ENCODE measurements around the gene TFRC. TPM values are rescaled to one million over a fixed set of nuclear protein-coding genes. Genes with fewer than 3 reads are reported as not detected.
"Not testable (repeated sequence)": the region's sequence is repeated elsewhere in the genome, so short reads cannot be mapped to it uniquely, and the experiment has no call there.

Gene TFRC
- total RNA-seq, 1 donor from 2014 or later, result 725 TPM

- H3K4me3 Mint-ChIP-seq; DNase-seq; intact Hi-C loops (cut with micrococcal nuclease); H3K27me3 Mint-ChIP-seq; H3K9me3 Mint-ChIP-seq; H3K27ac Mint-ChIP-seq: not testable (repeated sequence)
- peaks cover 80% of the 10 kb centered on the region for H3K36me3 Mint-ChIP-seq (ENCODE audit: low read depth)
- H3K4me1 Mint-ChIP-seq, result peaks cover 28% of the 10 kb centered on the region
Observed at GRCh38 chr3:196068812-196069211, 13.1 kb downstream of the TFRC start.

DNA sequence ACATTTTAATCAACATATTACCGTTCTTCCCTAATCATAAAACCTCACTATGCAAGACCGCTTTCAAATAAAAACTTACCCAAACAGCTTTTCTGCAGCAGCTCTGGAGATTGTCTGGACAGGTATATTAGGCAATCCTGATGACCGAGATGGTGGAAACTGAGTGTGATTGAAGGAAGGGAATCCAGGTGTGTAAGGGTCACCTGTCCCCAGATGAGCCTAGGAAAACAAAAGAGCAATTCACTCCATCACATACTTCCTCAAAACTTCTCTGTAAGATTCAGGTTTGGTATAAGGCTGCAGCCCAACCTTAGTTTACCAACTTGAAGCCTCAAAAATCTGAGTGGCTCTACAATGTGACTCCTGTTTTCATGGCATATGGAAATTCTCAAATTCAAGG is 14.5 kb downstream of the TFRC start:
- no peaks in the 10 kb centered on the region for H3K27me3 Mint-ChIP-seq
- H3K9me3 Mint-ChIP-seq, result no peaks in the 10 kb centered on the region
- peaks cover 83% of the 10 kb centered on the region for H3K36me3 Mint-ChIP-seq (ENCODE audit: low read depth)
- H3K4me3 Mint-ChIP-seq, result no peak overlapping the region
- H3K27ac Mint-ChIP-seq, result no peak overlapping the region
- no peak for DNase-seq
- H3K4me1 Mint-ChIP-seq, result peaks cover 26% of the 10 kb centered on the region
- intact Hi-C loops (cut with micrococcal nuclease), result no loop called here

DNA sequence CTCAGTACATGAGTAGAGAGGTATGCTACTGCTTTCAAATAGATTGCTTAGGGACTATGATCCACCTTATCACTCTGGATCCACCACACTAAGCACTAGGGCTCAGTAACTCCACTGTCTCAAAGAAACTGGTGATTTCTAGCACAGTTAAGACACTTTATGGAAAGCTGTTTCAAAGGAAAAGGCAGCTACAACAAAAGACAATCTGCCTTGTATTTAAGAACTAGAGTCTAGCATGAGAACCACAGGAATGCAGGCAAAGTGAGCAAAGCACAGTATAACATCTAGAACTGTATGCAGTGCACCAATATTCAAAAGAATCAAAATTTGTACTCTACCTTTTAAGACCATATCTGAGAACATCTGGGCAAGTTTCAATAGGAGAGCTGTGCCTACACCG is 17.9 kb downstream of the TFRC start:
- no peak for DNase-seq
- Mint-ChIP-seq H3K27ac (peak overlapping the region; percentile 39), H3K4me3 (no peak overlapping the region), H3K27me3 (no peaks in the 10 kb centered on the region), H3K36me3 (ENCODE audit: low read depth) (peaks cover 85% of the 10 kb centered on the region), H3K4me1 (peaks cover 16% of the 10 kb centered on the region), H3K9me3 (no peaks in the 10 kb centered on the region)
- intact Hi-C loops (cut with micrococcal nuclease), result no loop called here

DNA sequence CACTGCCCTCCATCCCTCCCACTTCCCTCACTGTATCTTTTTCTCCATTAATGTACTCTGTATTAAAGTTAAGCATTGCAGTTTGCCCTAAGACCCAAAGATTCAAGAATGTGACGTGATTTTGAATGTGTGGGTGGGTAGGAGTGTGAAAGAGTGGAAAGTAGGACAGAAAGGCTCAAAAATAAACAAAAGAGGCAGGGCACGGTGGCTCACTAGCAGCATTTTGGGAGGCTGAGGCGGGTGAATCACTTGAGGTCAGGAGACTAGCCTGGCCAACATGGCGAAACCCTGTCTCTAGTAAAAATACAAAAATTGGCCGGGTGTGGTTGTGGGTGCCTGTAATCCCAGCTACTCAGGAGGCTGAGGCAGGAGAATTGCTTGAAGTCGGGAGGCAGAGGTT is 18.4 kb downstream of the TFRC start:
- DNase-seq, result no peak
- Mint-ChIP-seq H3K27me3 (no peaks in the 10 kb centered on the region), H3K4me3 (no peak overlapping the region), H3K4me1 (peaks cover 16% of the 10 kb centered on the region), H3K36me3 (ENCODE audit: low read depth) (peaks cover 85% of the 10 kb centered on the region), H3K27ac (peak overlapping the region; percentile 39), H3K9me3 (no peaks in the 10 kb centered on the region)
- intact Hi-C loops (cut with micrococcal nuclease), result no loop called here

DNA sequence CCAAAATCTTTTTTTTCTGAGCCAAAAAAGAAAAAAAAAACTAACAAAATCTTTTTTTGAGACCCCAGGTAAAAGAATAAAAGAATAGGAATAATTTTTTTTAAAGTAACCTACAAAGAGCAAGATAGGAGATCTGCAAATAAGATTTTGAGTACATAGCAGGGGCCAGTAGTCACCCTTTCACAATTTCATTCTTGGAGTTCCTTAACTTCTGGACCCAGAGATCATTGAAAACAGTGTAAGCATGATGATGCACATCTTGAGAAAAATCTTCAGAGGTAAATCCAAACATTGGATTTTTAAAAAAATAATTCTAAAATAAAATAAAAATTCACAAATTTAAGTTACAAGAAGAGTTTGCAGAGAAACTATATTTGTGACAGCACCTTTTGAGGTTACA is 18.8 kb downstream of the TFRC start:
- Mint-ChIP-seq H3K27ac (peak overlapping the region; percentile 39), H3K4me1 (peaks cover 16% of the 10 kb centered on the region), H3K4me3 (no peak overlapping the region), H3K27me3 (no peaks in the 10 kb centered on the region), H3K9me3 (no peaks in the 10 kb centered on the region), H3K36me3 (ENCODE audit: low read depth) (peaks cover 87% of the 10 kb centered on the region)
- intact Hi-C loops (cut with micrococcal nuclease), result no loop called here
- no peak for DNase-seq

GRCh38 chr3:196060834-196061233 is 21.1 kb downstream of the TFRC start:
- Mint-ChIP-seq H3K4me3 (no peak overlapping the region), H3K9me3 (no peaks in the 10 kb centered on the region), H3K27ac (peak overlapping the region; percentile 18), H3K27me3 (no peaks in the 10 kb centered on the region), H3K36me3 (ENCODE audit: low read depth) (peaks cover 84% of the 10 kb centered on the region), H3K4me1 (peaks cover 13% of the 10 kb centered on the region)
- DNase-seq, result no peak
- intact Hi-C loops (cut with micrococcal nuclease), result no loop called here

GRCh38 chr3:196057760-196058331 is 24.0 kb downstream of the TFRC start:
- Mint-ChIP-seq H3K9me3 (no peaks in the 10 kb centered on the region), H3K4me3 (no peak overlapping the region), H3K27ac (peak overlapping the region; percentile 64), H3K27me3 (no peaks in the 10 kb centered on the region), H3K36me3 (ENCODE audit: low read depth) (peaks cover 78% of the 10 kb centered on the region), H3K4me1 (peaks cover 9% of the 10 kb centered on the region)
- DNase-seq, result no peak
- intact Hi-C loops (cut with micrococcal nuclease), result no loop called here

- H3K27ac Mint-ChIP-seq; DNase-seq; H3K4me1 Mint-ChIP-seq; intact Hi-C loops (cut with micrococcal nuclease); H3K27me3 Mint-ChIP-seq; H3K9me3 Mint-ChIP-seq; H3K4me3 Mint-ChIP-seq: not testable (repeated sequence)
- peaks cover 76% of the 10 kb centered on the region for H3K36me3 Mint-ChIP-seq (ENCODE audit: low read depth)
Observed at GRCh38 chr3:196056371-196056770, 25.5 kb downstream of the TFRC start.

GRCh38 chr3:196055683-196056270 is 26.1 kb downstream of the TFRC start:
- H3K9me3 Mint-ChIP-seq, result no peaks in the 10 kb centered on the region
- no peak overlapping the region for H3K4me3 Mint-ChIP-seq
- DNase-seq, result no peak
- no peak overlapping the region for H3K27ac Mint-ChIP-seq
- intact Hi-C loops (cut with micrococcal nuclease), result no loop called here
- peaks cover 11% of the 10 kb centered on the region for H3K4me1 Mint-ChIP-seq
- H3K27me3 Mint-ChIP-seq, result no peaks in the 10 kb centered on the region
- H3K36me3 Mint-ChIP-seq (ENCODE audit: low read depth), result peaks cover 76% of the 10 kb centered on the region

GRCh38 chr3:196055240-196055639 is 26.6 kb downstream of the TFRC start:
- Mint-ChIP-seq H3K9me3 (no peaks in the 10 kb centered on the region), H3K27ac (no peak overlapping the region), H3K27me3 (no peaks in the 10 kb centered on the region), H3K4me3 (no peak overlapping the region), H3K4me1 (peaks cover 11% of the 10 kb centered on the region), H3K36me3 (ENCODE audit: low read depth) (peaks cover 73% of the 10 kb centered on the region)
- DNase-seq, result no peak
- intact Hi-C loops (cut with micrococcal nuclease), result no loop called here

GRCh38 chr3:196054661-196055060 is 27.2 kb downstream of the TFRC start:
- Mint-ChIP-seq H3K9me3 (no peaks in the 10 kb centered on the region), H3K27me3 (no peaks in the 10 kb centered on the region), H3K4me3 (no peak overlapping the region), H3K4me1 (peaks cover 15% of the 10 kb centered on the region), H3K36me3 (ENCODE audit: low read depth) (peaks cover 73% of the 10 kb centered on the region), H3K27ac (peak overlapping the region; percentile 19)
- intact Hi-C loops (cut with micrococcal nuclease), result no loop called here
- DNase-seq, result no peak

- Mint-ChIP-seq H3K27me3 (no peaks in the 10 kb centered on the region), H3K36me3 (ENCODE audit: low read depth) (peaks cover 76% of the 10 kb centered on the region), H3K4me3 (no peak overlapping the region), H3K9me3 (no peaks in the 10 kb centered on the region), H3K27ac (peak overlapping the region; percentile 25), H3K4me1 (peaks cover 17% of the 10 kb centered on the region)
- no peak for DNase-seq
- intact Hi-C loops (cut with micrococcal nuclease), result no loop called here
Observed at GRCh38 chr3:196053487-196053886, 28.4 kb downstream of the TFRC start.

GRCh38 chr3:196051282-196052076 is 30.4 kb downstream of the TFRC start:
- H3K27ac Mint-ChIP-seq, result peak overlapping the region; percentile 4
- intact Hi-C loops (cut with micrococcal nuclease), result no loop called here
- peaks cover 69% of the 10 kb centered on the region for H3K36me3 Mint-ChIP-seq (ENCODE audit: low read depth)

DNA sequence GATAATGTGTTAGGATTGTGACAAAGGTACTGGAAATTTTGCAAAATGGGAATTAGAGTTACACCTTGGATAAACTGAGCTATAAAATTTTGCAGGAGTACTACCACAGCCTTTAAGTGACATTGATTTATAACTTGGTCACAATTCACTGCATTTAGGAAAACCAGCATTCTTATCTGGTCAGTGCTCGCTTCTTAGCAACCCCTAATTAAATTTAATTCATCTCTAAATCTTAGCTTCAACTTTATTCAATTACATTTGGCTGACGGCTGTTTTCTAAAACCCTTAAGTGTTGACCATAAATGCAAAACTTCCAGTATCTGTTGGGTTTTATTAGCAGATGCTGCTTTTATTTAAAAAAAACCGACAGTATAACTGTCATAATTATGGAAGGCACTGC is 31.3 kb downstream of the TFRC start:
- H3K9me3 Mint-ChIP-seq, result no peaks in the 10 kb centered on the region
- H3K4me3 Mint-ChIP-seq, result no peak overlapping the region

More at GRCh38 chr3:196051282-196052076, 30.4 kb downstream of the TFRC start:
- Mint-ChIP-seq H3K4me3 (no peak overlapping the region), H3K4me1 (peaks cover 13% of the 10 kb centered on the region), H3K27me3 (no peaks in the 10 kb centered on the region), H3K9me3 (no peaks in the 10 kb centered on the region)
- DNase-seq, result no peak

More for the DNA sequence above, 31.3 kb downstream of the TFRC start:
- Mint-ChIP-seq H3K36me3 (ENCODE audit: low read depth) (peaks cover 65% of the 10 kb centered on the region), H3K27me3 (no peaks in the 10 kb centered on the region), H3K27ac (no peak overlapping the region), H3K4me1 (peaks cover 13% of the 10 kb centered on the region)
- intact Hi-C loops (cut with micrococcal nuclease), result no loop called here
- DNase-seq, result no peak

Measured in activated CD4-positive, alpha-beta T cell treated with anti-CD3 and anti-CD28 coated beads, Interleukin-2, amount 10 ng/mL, durations not matched to agents 24 days and 14 days (primary cell).